ENCODE data around the gene PABPC4L.
"Not testable (repeated sequence)": the region's sequence is repeated elsewhere in the genome, so short reads cannot be mapped to it uniquely, and the experiment has no call there.

PABPC4L gene

GRCh38 chr4:134201216-134202161, at the start of gene PABPC4L:
Gene PABPC4L, minus strand, starts transcription at chr4:134201789. Its CDS starts 770 bp downstream, at chr4:134201019.
- DNase-seq = no peak

- no peak for DNase-seq
Measured at GRCh38 chr4:134251322-134251721, 49.7 kb upstream of the PABPC4L start.

GRCh38 chr4:134243742-134244713, 42.4 kb upstream of the PABPC4L start:
- no peak for DNase-seq

GRCh38 chr4:134219043-134219442, 17.5 kb upstream of the PABPC4L start:
- no peak for DNase-seq

GRCh38 chr4:134216411-134216810, 14.8 kb upstream of the PABPC4L start:
- no peak for DNase-seq

- DNase-seq = no peak
Measured at GRCh38 chr4:134215620-134216344, 14.2 kb upstream of the PABPC4L start.

- not testable (repeated sequence) for DNase-seq
Measured at GRCh38 chr4:134207955-134208354, 6.4 kb upstream of the PABPC4L start.

GRCh38 chr4:134202166-134202956, 772 bp upstream of the PABPC4L start:
- DNase-seq = no peak

GRCh38 chr4:134200811-134201215, 776 bp downstream of the PABPC4L start:
- no peak for DNase-seq

GRCh38 chr4:134189949-134190348, 11.6 kb downstream of the PABPC4L start:
- DNase-seq = no peak

GRCh38 chr4:134189480-134189879, 12.1 kb downstream of the PABPC4L start:
- DNase-seq = no peak

GRCh38 chr4:134178706-134179105, 22.9 kb downstream of the PABPC4L start:
- DNase-seq = no peak

GRCh38 chr4:134174271-134174670, 27.3 kb downstream of the PABPC4L start:
- DNase-seq = no peak

GRCh38 chr4:134160211-134160610, 41.4 kb downstream of the PABPC4L start:
- DNase-seq = no peak

GRCh38 chr4:134154097-134154496, 47.5 kb downstream of the PABPC4L start:
- no peak for DNase-seq

GRCh38 chr4:134147941-134148340, 53.6 kb downstream of the PABPC4L start:
- no peak for DNase-seq
